ENCODE measurements around the gene MEP1B. TPM values are rescaled to one million over a fixed set of nuclear protein-coding genes. Genes with fewer than 3 reads are reported as not detected.

Gene MEP1B
- total RNA-seq, 3 donors from 2014 or later (not counting 1 experiment from before 2014, with no cell fraction given), result not detected

GRCh38 chr18:32249147-32249929, 59.5 kb downstream of the MEP1B start:
- intact Hi-C loops (cut with micrococcal nuclease), result no loop called here
- no peak overlapping the region for H3K27ac Mint-ChIP-seq
- H3K27me3 Mint-ChIP-seq (ENCODE audit: low read depth in 2 of 2), result peaks cover 6 to 15% of the 10 kb centered on the region in 2 donors
- no peak for DNase-seq
- H3K36me3 ChIP-seq (ENCODE audit: control insufficient read depth, insufficient read depth, low read length), result no peaks in the 10 kb centered on the region
- no peaks in the 10 kb centered on the region for H3K4me1 Mint-ChIP-seq
- 90% methylated on average over 7 of the region's 8 CpGs for WGBS (ENCODE audit: insufficient coverage)
- H3K4me3 Mint-ChIP-seq, result no peak overlapping the region
- no peak overlapping the region for H3K27ac ChIP-seq (ENCODE audit: low read length)
- no peak for ATAC-seq
- H3K4me3 ChIP-seq (ENCODE audit: low read length), result no peak overlapping the region
- TF ChIP-seq CTCF (IDR thresholded peaks at IDR 0.05), result no peak
- no peaks in the 10 kb centered on the region for H3K9me3 Mint-ChIP-seq
- H3K27me3 ChIP-seq (ENCODE audit: control insufficient read depth, insufficient read depth, low read length), result no peaks in the 10 kb centered on the region
- no peaks in the 10 kb centered on the region for H3K4me1 ChIP-seq (ENCODE audit: control insufficient read depth, insufficient read depth, low read length)
- H3K36me3 Mint-ChIP-seq, result no peaks in the 10 kb centered on the region
- no peaks in the 10 kb centered on the region for H3K9me3 ChIP-seq (ENCODE audit: control insufficient read depth, insufficient read depth, low read length)

- H3K4me1 ChIP-seq (ENCODE audit: control insufficient read depth, insufficient read depth, low read length), result no peaks in the 10 kb centered on the region
- ATAC-seq, result no peak
Observed at GRCh38 chr18:32251466-32251865, 61.6 kb downstream of the MEP1B start.

GRCh38 chr18:32252141-32252860, 62.5 kb downstream of the MEP1B start:
- no peak overlapping the region for H3K27ac Mint-ChIP-seq
- no peaks in the 10 kb centered on the region for H3K9me3 Mint-ChIP-seq
- no peak for DNase-seq
- Histone ChIP-seq H3K36me3 (ENCODE audit: control insufficient read depth, insufficient read depth, low read length) (no peaks in the 10 kb centered on the region), H3K27ac (ENCODE audit: low read length) (no peak overlapping the region), H3K9me3 (ENCODE audit: control insufficient read depth, insufficient read depth, low read length) (no peaks in the 10 kb centered on the region), H3K4me3 (ENCODE audit: low read length) (no peak overlapping the region), H3K4me1 (ENCODE audit: control insufficient read depth, insufficient read depth, low read length) (no peaks in the 10 kb centered on the region), H3K27me3 (ENCODE audit: control insufficient read depth, insufficient read depth, low read length) (no peaks in the 10 kb centered on the region)
- H3K4me3 Mint-ChIP-seq, result no peak overlapping the region
- H3K4me1 Mint-ChIP-seq, result no peaks in the 10 kb centered on the region
- no peaks in the 10 kb centered on the region for H3K36me3 Mint-ChIP-seq
- WGBS (ENCODE audit: insufficient coverage), result 67% methylated on average over 7 of the region's 8 CpGs
- no peak for TF ChIP-seq CTCF (IDR thresholded peaks at IDR 0.05)
- H3K27me3 Mint-ChIP-seq (ENCODE audit: low read depth in 2 of 2), result peaks cover 9 to 16% of the 10 kb centered on the region in 2 donors
- intact Hi-C loops (cut with micrococcal nuclease), result no loop called here
- ATAC-seq, result no peak

More at GRCh38 chr18:32251466-32251865, 61.6 kb downstream of the MEP1B start:
- H3K36me3 Mint-ChIP-seq, result no peaks in the 10 kb centered on the region
- TF ChIP-seq CTCF (IDR thresholded peaks at IDR 0.05), result no peak
- H3K27ac Mint-ChIP-seq, result no peak overlapping the region
- intact Hi-C loops (cut with micrococcal nuclease), result no loop called here
- H3K9me3 Mint-ChIP-seq, result no peaks in the 10 kb centered on the region
- DNase-seq, result no peak
- WGBS (ENCODE audit: insufficient coverage), result 26% methylated on average over 2 of the region's 3 CpGs
- Histone ChIP-seq H3K27me3 (ENCODE audit: control insufficient read depth, insufficient read depth, low read length) (no peaks in the 10 kb centered on the region), H3K9me3 (ENCODE audit: control insufficient read depth, insufficient read depth, low read length) (no peaks in the 10 kb centered on the region), H3K4me3 (ENCODE audit: low read length) (no peak overlapping the region), H3K27ac (ENCODE audit: low read length) (no peak overlapping the region), H3K36me3 (ENCODE audit: control insufficient read depth, insufficient read depth, low read length) (no peaks in the 10 kb centered on the region)
- peaks cover 8 to 13% of the 10 kb centered on the region in 2 donors for H3K27me3 Mint-ChIP-seq (ENCODE audit: low read depth in 2 of 2)
- no peak overlapping the region for H3K4me3 Mint-ChIP-seq
- no peaks in the 10 kb centered on the region for H3K4me1 Mint-ChIP-seq

Measured in natural killer cell (primary cell).